GM12874 (cell line): ENCODE data around the gene CDC42EP2.

Experiments
- TF ChIP-seq, protein P1 (sequence below): IDR thresholded peaks from 2 replicates; pipeline ENCODE4 v1.5.1; 2011; ENCODE audit warnings: low read depth, mild to moderate bottlenecking, control low read depth, low read length, moderate library complexity; ENCODE audit not compliant: insufficient read depth

The CDC42EP2 gene, protein sequence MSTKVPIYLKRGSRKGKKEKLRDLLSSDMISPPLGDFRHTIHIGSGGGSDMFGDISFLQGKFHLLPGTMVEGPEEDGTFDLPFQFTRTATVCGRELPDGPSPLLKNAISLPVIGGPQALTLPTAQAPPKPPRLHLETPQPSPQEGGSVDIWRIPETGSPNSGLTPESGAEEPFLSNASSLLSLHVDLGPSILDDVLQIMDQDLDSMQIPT

DNA sequence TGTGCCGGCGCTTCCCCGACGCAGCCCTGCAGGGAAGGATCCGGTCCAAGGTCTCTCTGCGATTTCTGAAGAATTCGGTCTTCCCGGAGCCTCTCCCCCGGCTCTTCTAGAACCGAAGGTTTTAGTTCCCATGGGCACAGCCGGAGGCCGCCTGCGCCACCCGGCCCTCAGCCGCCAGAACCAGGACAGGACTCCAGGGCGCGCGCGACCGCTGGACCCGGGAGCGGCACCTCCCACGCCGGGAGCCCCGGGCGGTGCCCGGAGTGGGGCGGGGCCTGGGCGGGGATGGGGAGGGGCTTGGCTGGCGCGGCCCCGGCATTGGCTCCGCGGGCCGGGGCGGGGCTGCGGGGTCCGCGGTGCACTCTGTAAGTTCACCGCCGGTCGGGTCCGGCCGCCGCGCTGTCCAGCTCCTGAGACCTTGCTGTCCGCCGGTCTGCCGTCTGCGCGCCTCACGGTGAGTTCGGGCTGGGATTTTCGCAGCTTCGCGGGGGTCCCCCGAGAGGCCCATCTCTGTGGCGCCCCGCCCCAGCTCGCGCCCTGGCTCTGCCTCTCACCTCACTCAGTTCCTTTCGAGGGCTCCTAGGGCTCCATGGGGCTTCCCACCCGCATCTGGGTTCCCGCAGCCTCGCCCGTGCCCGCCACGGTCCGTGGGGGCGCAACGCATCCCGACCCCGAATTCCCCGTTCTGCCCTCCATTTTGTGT is at the start of gene CDC42EP2:
Gene CDC42EP2 (plus strand): TSS at position 366 of the 703 bp plus-strand sequence. CDS start 6,033 bp downstream, outside the sequence.
- TF ChIP-seq, protein P1, sequence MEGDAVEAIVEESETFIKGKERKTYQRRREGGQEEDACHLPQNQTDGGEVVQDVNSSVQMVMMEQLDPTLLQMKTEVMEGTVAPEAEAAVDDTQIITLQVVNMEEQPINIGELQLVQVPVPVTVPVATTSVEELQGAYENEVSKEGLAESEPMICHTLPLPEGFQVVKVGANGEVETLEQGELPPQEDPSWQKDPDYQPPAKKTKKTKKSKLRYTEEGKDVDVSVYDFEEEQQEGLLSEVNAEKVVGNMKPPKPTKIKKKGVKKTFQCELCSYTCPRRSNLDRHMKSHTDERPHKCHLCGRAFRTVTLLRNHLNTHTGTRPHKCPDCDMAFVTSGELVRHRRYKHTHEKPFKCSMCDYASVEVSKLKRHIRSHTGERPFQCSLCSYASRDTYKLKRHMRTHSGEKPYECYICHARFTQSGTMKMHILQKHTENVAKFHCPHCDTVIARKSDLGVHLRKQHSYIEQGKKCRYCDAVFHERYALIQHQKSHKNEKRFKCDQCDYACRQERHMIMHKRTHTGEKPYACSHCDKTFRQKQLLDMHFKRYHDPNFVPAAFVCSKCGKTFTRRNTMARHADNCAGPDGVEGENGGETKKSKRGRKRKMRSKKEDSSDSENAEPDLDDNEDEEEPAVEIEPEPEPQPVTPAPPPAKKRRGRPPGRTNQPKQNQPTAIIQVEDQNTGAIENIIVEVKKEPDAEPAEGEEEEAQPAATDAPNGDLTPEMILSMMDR, result no peak

DNA sequence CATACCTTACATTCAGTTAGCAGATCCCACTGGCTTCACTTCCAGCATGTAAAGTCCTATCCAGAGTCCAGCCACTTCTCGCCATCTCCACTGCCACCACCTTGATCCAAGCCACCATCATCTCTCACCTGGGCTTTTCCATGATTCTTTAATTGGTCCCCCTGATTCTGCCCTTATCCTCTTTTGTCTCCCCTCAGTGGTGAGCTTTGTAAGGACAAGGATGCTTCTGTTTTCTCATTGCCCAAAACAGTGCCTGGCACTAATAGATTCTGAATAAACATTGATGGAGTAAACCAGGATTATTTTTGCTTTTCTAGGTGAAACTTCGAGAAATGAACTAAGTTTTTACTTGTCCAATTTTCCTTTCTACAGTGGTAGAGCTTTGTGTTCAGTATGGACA is 48.5 kb upstream of the CDC42EP2 start:
- TF ChIP-seq, protein P1, result no peak

DNA sequence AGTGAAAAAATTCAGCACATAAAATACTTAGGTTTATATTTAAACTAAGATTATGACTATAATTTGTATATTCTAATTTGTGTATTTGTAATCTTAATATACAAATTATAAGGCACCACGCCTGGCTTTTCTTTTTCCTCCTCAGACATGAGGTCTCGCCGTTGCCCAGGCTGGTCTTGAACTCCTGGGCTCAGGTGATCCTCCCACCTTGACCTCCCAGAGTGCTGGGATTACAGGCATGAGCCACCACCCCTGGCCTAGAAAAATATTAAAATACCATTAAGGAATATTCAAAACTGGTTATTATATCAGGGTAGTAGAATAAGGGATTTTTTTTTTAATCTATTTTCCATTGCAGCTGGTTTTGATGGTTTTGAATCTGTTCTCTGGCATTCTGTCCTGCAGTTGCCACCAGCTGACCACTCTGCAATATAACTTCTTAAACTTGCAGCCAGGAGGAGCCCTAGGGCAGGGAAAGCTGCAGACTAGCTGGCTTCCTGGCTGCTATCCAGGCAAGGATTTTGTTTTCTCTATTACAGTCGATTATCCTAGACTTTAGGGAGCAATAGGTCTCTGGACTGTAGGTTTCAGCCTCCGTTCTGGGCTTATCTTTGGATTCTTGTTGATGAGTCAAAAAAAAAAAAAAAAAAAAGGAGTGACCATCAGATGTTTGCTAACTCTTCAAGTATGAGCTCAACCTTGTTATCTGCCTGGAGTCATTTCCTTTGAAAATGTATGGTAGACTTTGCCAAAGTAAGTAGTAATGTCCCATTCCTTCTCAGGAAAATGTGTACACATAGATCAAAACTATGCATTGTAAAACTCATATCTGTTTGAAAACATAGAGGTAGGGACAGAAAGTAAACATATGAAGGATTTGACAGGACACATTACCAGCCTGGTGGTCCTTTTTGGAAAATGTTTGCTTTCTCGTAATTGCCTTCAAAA is 39.7 kb upstream of the CDC42EP2 start:
- TF ChIP-seq, protein P1, result peak; percentile 50

DNA sequence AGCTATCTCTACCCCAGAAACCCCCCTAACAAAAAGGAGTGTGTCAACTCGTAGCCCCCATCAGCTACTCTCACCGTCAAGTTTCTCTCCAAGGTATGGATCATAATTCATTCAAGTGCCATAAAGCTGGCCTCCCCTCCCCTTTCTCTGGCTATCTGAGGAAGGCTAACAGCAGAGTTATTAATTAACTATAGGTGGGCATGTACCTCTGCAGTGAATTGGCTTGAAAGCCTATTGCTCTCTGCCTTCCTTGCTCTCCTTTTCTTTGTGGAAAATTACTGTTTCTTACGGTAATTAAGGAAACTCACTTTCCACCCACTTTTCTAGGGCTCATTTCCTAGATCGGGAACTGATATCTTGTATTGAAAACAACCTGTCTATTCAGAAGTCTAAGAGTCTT is 38.8 kb upstream of the CDC42EP2 start:
- TF ChIP-seq, protein P1, result no peak

DNA sequence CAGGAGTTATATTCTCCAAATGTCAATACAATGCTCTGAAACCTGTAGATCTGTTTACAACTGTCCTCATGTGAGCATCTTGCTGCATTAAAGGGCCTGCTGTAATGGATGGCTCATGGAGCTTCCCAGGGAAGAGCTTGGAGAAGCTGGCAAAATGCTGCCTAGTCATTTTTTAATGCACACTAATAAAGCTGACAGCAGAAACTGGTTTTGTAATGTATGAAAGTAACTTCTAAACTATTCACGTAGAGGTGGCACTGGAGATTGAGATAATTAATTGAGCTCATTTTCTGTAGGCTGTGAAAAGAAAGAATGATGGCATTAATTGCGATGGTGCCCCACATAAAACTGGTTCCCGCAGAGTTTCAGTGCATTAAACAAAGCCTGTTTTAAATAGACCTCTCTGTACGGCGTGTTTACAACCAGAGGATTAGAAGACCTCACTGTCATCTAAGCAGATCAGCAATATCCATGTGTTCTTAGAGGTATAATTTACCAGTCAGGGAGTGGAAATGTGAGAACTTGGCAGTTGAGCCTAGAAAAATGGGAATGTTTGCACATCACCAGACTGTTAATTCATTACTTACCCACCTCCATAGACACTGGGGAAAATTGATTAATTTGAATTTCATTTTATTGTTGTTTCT is 36.9 kb upstream of the CDC42EP2 start:
- TF ChIP-seq, protein P1, result no peak

DNA sequence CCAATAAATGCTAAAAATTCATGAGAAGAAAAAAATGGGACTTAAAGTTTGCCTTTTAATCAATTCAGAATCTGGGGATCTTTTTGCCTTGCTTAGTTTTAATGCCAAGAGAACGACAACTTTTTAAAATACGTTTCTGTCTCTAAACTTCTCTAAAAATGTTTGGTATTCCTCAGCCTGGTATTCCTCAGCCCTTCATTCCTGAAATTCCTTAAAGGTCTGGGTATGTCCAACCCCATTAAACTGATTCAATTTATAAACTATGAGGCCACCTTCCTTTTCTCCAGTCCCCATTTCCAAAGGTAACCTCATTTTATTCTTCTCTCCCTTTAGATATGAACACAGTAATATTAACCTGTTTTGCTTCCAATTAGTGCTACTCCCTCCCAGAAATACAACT is 36.3 kb upstream of the CDC42EP2 start:
- TF ChIP-seq, protein P1, result no peak
